ENCODE measurements around the gene SERGEF. TPM values are rescaled to one million over a fixed set of nuclear protein-coding genes. Genes with fewer than 3 reads are reported as not detected.

SERGEF gene
- total RNA-seq, 1 experiment from 2014 or later = 31.4 TPM

- Histone ChIP-seq H2BK5ac (ENCODE audit: insufficient read length, low read length) (no peak overlapping the region), H3K4ac (ENCODE audit: low read depth, low read length) (no peak overlapping the region), H3K9ac (ENCODE audit: extremely low read depth, insufficient read length, low read length) (no peak overlapping the region), H4K91ac (ENCODE audit: insufficient read length, low read depth, low read length) (no peak overlapping the region), H3K18ac (ENCODE audit: insufficient read length, low read depth, low read length) (no peak overlapping the region), H3K23ac (ENCODE audit: insufficient read length, low read depth, low read length) (no peak overlapping the region), H4K20me1 (ENCODE audit: control insufficient read depth, insufficient read depth, insufficient read length) (no peaks in the 10 kb centered on the region), H2BK20ac (ENCODE audit: low read depth, low read length, poor library complexity, severe bottlenecking) (no peak overlapping the region), H3T11ph (ENCODE audit: low read length) (no peak overlapping the region), H3K4me1 (ENCODE audit: insufficient read depth, low read length) (peaks cover 4% of the 10 kb centered on the region; the same call in 1 of the 2 replicates), H2AFZ (ENCODE audit: low read length) (no peak overlapping the region), H2BK120ac (ENCODE audit: low read depth, low read length, poor library complexity, severe bottlenecking) (no peak overlapping the region), H3K56ac (ENCODE audit: insufficient read length, low read depth, low read length) (no peak overlapping the region), H3K79me2 (ENCODE audit: insufficient read depth, low read length) (no peaks in the 10 kb centered on the region), H3K27me3 (ENCODE audit: insufficient read depth, low read length) (no peaks in the 10 kb centered on the region), H3K79me1 (ENCODE audit: insufficient read depth, low read depth, low read length, poor library complexity, severe bottlenecking) (no peaks in the 10 kb centered on the region), H4K8ac (replicated peaks; ENCODE audit: insufficient read length, low read depth, low read length) (no peak overlapping the region), H3K14ac (ENCODE audit: insufficient read depth, low read length) (no peak overlapping the region), H3K27ac (ENCODE audit: insufficient read length, low read depth, low read length) (no peak overlapping the region), H2BK12ac (ENCODE audit: insufficient read length, low read depth, low read length) (no peak overlapping the region), H4K5ac (ENCODE audit: insufficient read length, low read depth, low read length) (no peak overlapping the region), H3K23me2 (ENCODE audit: insufficient read length, low read depth, low read length, poor library complexity, severe bottlenecking) (no peaks in the 10 kb centered on the region), H3K4me2 (ENCODE audit: insufficient read depth, insufficient read length, low read length) (no peak overlapping the region), H2AK5ac (ENCODE audit: insufficient read length, low read length) (no peak overlapping the region), H3K9me3 (ENCODE audit: control insufficient read depth, low read depth, low read length) (no peaks in the 10 kb centered on the region), H2BK15ac (ENCODE audit: low read depth, low read length) (no peak overlapping the region)
- TF ChIP-seq, protein P1, sequence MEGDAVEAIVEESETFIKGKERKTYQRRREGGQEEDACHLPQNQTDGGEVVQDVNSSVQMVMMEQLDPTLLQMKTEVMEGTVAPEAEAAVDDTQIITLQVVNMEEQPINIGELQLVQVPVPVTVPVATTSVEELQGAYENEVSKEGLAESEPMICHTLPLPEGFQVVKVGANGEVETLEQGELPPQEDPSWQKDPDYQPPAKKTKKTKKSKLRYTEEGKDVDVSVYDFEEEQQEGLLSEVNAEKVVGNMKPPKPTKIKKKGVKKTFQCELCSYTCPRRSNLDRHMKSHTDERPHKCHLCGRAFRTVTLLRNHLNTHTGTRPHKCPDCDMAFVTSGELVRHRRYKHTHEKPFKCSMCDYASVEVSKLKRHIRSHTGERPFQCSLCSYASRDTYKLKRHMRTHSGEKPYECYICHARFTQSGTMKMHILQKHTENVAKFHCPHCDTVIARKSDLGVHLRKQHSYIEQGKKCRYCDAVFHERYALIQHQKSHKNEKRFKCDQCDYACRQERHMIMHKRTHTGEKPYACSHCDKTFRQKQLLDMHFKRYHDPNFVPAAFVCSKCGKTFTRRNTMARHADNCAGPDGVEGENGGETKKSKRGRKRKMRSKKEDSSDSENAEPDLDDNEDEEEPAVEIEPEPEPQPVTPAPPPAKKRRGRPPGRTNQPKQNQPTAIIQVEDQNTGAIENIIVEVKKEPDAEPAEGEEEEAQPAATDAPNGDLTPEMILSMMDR (conservative IDR thresholded peaks at IDR 0.05) = no peak
- Mint-ChIP-seq H3K4me3 (no peak overlapping the region), H3K4me1 (peaks cover 8 to 9% of the 10 kb centered on the region in 2 experiments), H3K27ac (no peak overlapping the region), H3K9me3 (no peaks in the 10 kb centered on the region), H3K36me3 (ENCODE audit: insufficient read depth in 1 of 3, low read depth in 3 of 3) (no peaks in the 10 kb centered on the region), H3K27me3 (ENCODE audit: low read depth) (no peaks in the 10 kb centered on the region)
- DNase-seq = no peak
Measured at GRCh38 chr11:17905477-17905876, 107.4 kb downstream of the SERGEF start.
